Measurements from ENCODE around the gene KIAA1217.
"Not testable (repeated sequence)": the region's sequence is repeated elsewhere in the genome, so short reads cannot be mapped to it uniquely, and the experiment has no call there.

The KIAA1217 gene

DNA sequence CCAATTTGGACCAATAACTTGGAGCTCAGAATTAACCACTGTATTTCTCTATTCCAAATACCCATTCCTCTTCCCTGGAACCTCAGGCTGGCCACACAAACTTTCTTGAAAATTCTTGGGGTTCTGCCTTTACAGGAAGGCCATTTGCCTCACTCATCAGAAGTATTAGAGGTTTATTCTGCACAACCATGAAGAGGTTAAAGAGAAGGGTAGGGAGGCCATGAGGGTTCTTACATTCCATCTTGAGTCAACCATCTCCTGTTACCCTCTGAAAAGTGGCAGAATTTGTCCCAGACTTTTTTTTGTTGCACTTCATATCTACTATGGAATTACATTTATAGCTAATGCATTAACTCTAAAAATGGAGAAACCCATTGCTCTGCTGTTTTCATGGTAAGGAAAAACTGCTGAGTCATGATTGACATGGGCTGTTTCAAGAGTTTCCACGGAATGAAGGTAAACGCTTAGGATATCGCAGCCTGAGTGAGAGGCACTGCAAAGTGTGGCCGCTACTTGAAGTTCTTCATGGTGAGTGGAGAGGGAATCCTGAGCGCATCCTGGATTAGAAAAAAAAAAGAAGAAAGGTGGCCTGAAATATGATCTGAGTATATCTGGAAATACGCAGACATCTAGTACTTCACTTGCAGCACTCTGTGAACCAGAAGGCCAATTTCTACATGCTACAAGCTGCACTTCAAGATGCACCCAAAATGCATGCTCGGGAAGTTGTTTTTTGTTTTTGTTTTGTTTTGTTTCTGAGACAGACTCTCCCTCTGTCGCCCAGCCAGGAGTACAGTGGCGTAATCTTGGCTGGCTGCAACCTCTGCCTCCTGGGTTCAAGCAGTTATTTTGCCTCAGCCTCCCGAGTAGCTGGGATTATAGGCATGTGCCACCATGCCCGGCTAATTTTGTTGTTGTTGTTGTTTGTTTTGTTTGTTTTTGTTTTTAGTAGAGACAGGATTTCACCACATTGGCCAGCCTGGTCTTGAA, 83.7 kb downstream of the KIAA1217 start:
- no peak for DNase-seq

DNA sequence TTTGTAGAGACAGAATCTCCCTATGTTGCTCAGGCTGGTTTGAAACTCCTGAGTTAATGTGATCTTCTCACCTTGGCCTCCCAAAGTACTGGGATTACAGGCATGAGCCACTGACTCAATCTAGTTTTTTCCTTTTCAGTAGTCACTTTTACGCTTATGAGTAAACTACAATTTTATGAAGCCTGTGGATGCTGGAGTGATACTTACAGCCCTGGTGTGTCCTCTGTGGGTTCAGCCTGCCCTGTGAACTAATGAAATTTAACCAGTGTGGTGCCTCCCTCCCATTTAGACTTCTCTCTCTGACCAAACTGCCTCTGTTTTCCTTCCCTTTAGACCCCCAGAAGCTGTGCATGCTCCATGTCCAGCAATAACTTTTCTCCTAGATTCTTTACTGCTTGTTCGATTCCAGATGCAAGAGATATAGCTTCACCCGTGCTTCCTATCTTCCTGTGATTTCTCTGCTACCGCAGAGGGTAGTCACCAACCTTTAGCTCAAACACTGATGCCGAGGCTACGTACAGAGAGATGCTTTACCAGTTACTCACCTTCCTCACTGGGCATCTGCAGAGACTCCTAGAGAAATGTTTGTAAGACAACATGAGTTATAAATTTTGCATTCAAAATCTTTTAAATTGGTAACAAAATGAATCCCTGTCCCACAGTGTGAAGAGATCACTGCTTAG, 90.8 kb downstream of the KIAA1217 start:
- DNase-seq: no peak

DNA sequence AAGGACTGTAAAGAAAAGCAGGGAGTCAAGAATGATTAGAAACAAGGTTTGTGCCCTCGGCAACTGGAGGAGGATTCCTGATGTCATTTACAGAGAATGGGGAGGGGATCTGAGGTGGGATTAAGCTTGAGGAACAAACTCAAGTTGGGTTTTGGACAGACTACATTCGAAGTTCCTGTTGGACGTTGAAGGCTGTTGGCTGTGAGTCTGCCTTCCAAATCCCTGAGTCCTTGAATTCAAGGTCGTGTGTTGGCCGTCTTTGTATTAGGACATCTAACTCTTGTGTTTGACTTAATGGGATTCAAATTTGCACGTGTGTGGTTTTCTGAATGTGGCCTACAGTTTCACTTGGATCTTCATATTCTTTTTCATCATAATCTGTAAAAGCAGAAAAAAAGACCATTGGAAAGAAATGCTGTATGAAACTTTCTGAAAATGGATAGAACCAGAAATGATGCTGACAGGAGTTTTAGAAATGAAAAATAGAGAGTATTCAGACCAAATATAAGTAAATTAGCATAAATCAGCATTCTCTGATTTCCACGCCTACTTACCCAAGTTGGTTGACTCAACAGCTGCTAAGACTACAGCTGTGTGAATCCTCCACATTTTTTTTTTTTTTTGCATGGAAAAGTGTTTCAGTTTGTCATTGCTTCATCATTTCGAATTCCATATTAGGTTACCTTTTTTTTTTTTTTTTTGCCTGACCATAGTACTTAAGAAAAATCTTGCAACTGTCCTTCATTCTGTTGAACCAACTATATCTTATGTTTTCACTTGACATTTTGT, 94.8 kb downstream of the KIAA1217 start:
- DNase-seq: no peak

DNA sequence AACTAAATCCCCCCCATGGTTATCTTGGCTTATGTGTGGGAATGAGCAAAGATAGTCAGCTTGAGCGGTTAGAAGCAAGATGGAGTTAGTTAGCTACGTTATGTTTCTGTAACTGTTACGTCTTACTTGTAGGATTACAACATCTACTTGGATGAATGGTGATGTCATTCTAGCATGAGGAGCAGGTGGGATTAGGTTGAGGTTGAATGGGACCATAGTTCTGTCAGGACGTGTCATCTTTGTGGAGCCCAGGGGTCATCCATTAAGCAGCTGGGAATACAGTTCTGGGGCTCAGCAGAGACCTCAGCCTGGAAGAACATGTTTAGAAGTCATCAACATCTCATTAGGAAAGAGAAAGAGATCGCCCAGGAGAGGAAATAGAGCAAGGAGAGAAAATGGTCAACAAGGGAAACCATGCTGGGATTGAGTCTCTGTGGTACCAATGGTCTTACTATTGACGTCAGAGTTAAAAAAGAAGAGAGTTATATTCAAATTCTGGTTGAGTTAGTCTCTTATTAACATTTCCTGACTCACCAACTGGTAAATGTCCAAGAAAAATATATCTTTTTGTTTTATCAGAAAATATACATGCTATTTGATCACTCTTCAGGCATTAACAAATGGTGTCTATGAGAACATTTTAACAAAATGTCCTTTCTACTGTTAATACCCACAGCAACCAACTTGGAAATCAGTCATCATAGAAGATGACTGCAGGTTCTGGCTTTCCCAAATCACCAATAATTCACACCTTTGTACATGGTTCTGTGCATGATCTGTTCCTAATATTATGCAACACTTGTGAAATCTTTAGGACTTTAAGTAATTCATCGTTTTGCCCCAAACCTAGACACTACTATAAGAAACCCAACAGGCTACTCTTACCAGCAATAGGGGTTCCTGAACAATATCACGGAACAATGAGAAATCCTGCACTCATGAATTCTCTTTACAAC, 96.9 kb downstream of the KIAA1217 start:
- DNase-seq: no peak

DNA sequence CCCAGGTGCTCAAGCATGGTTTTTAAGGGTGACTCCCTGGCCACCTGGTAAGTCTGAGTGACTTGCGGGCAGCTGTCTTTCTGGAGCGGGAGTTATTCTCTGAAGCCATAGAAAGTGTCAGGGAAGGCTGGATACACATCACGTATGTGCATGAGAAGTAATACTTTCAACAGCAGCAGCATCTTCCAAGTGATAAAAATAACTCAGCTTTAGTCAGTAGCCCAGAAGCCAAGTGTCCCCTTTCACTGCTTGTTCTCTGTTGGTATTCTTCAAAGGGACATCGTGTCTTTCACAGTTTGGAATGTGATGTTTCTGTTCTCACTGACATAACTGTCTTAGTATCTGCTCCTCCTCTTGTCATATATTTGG, 97.6 kb downstream of the KIAA1217 start:
- no peak for DNase-seq

DNA sequence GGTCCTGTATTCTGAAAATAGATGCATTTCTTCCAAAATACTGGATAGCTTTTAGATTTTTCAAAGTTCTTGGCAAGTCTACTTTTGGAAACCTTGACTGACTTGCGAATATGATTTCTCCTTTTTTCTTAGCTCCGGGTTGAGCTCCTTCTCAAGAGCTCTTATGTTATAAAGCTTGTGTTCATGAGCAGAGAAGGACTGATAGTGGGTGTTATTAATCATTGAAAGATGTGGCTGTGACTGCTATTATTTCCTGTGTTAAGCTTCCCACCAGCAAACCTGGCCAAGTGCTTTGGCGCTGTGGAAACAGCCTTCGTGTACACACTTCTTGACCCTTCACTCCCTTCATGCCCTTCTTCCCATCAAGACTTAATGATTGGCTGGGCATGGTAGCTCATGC, 98.2 kb downstream of the KIAA1217 start:
- no peak for DNase-seq

DNA sequence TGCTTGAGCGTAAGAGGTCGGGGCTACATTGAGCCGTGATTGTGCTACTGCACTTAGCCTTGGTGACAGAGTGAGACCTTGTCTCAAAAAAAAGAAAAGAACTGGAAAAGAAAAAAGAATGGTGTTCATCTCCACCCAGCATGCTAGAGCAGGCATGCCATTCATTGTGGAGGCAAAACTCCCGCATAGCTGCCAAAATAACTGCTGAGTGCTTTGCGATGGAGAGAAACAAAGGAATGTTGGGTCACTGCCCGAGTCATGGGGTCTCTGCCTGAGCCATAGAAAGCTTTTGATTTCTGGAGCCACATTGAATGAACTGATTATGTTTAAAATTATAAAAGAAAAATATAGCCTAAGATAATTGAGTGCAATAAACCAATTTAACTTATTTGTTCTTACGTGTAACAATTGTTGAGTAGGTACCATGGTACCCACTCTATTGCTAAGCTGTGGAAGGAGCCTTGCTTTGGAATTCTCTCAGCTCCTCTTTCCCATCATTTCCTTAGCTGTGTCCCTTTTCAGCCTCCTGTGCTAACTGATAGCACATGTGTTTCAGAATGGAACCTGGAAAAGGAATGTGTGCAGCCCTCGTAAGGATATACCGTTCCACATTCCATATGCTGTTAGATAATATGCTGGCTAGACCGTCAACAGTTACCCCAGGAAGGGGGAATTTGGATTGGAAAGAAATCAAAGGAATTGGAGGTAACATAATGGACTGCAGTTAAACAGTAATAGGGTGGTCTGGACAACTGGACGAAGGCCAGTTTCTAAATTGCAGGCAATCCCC, 99.0 kb downstream of the KIAA1217 start:
- DNase-seq: no peak

DNA sequence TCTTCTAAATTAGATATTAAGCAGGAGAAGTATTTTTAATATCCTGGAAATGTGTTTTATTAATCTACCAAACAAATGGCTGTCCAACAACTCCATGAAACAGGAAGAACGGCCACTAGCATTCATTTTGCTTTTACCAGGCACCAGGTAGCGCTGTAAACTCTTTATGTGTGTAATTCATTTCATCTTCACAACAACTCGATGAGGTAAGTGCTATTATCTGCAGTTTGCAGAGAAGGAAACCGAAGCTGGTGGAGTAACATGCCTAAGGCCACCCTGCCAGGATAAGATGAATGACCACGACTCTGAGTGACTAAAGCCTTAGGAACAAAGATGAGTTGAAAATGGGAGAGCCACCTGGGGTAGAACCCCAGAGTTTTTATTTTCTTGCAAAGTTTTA, 101.2 kb downstream of the KIAA1217 start:
- DNase-seq: no peak

DNA sequence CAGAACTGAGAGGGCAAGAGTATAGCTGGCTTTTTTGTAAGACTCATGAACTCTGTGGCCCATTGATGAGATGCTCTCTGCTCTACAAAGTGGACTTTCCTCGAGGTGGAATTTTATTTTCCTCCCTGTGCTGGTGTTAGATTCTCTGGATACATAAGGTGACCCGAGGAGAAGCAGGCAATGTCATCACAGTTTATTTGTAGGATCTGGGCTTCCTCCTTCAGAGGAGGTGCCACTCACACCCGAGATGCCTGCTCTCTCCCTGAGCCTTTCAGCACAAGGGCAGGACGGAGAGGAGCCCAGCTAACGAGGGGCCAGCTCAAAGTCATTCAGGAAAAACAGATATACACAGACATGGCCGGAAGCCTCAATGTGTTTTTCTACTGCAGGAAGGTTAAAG, 103.0 kb downstream of the KIAA1217 start:
- no peak for DNase-seq

DNA sequence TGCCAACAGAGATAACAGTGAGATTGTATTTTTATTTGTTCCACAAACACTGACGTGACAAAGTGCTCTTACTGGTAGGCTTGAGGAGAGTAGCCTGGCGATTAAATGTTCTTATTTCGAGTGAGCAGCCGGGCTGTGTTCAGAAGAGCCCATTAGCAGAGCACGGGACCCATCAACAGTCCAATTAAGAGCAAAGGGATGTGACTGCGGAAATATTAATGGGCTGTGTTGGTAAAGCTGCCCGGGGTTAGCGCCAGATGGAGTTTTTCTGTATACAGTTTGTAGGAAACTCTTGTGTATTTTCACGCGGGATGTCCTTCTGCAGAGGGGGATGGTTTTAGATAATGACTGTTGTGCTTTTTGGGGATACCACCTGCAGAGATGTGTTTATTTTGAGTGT, 104.3 kb downstream of the KIAA1217 start:
- no peak for DNase-seq

DNA sequence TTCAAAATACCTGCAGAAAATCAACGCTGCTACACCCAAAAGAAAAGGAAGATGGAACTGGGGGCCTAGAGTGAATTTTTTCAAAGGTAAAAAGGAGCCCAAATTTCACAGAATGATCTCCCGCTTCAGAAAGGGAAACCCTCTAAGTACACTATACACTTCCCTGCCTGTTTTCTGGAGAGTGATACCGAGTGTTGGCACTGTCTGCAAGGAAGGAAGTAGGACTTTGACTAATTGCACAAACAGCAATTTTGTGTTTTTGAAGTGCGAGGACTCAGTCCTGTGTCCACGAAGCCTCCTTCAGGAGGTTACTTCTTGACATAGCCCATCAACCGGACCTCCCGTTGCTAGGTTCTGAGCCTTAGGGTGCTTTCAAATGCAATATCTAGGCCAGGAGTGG, 106.3 kb downstream of the KIAA1217 start:
- no peak for DNase-seq

DNA sequence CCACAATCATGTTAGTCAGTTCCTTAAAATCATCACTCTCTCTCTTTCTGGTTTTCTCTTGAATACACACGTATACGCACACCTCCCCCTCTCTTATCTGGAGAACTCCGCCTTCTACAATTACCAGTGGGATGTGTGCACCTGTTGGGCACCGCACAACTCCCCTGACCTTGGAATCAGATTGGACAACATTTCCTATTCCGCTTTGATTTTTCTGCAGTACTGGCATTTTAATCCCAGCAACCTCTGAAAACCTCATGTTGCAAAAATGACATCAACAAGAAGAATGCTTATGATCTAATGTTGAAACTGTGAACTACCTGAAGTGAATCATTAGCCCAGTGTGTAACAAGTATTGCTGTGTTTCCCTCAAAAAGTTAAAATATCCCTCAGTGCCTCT, 109.6 kb downstream of the KIAA1217 start:
- no peak for DNase-seq

DNA sequence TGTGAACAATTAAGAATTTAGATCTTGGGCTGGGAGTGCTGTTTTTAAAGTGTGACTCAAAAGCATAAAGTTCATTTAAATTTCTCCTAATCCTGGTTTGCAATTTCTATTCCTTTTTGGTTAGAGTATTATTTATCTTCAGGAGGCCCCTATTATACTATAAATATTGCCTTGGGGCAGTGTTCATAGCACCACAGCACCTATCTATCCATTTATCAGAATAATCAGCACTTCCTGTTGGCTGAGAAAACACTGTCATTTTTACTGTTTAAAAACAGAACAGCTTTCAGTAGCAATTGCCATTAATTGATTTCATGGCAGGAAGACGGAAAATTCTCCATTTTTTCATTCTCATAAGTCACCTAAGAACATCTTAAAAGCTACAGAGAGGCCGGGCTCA, 111.4 kb downstream of the KIAA1217 start:
- no peak for DNase-seq

DNA sequence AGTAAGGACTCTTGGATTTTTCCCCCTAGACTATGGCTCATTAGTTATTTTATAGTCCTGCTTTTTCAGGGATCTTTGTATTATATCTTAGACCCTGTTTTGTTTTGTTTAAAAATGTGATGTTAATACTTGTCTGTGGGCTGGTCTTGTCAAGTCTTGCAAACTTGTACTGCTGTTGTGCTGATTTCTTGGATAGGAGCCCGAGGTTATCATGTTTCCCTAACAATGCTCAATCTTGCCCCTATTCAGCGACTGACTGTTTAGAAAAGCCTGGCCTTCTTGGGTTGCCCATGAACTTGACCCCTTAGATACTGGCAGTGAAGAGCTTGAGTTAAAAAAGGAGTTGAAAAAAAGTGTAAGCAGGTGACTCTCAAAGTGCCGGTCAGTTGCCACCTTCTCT, 115.7 kb downstream of the KIAA1217 start:
- no peak for DNase-seq

DNA sequence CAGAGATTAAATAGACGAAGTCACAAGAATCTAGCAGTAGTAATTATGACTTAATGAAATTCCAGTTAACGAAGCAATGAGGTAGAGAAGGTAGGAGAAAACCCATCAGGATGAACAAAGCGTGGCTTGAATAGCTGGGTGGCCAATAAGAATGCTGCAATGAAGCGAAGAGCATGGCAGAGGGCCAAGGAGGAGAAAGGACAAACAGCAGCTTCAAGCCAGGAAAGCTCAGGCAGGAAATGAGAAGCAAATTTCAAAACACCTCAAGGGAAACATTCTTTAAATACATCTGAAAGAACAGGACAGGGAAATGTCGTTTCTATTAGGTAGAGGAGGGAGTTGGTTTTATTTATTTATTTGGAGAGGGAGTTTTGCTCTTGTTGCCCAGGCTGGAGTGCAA, 122.5 kb downstream of the KIAA1217 start:
- no peak for DNase-seq

DNA sequence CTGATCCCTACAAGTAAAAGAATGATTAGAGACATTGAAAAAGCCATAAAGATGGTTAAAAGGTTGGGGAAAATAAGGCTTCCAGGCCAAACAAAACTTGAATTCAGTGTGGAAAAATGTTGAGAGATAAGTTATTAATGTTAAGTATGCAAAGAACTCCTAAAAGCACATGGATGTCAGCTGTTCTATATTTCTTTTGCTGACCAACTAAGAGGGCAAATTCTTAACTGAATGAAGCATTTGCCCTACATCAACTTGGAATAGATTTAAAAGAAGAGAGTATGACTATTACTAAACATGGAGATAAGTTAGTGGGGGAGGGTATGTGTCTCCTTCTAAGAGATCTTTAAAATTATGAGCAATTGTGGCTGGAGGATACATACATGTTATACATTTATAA, 124.8 kb downstream of the KIAA1217 start:
- DNase-seq: no peak

DNA sequence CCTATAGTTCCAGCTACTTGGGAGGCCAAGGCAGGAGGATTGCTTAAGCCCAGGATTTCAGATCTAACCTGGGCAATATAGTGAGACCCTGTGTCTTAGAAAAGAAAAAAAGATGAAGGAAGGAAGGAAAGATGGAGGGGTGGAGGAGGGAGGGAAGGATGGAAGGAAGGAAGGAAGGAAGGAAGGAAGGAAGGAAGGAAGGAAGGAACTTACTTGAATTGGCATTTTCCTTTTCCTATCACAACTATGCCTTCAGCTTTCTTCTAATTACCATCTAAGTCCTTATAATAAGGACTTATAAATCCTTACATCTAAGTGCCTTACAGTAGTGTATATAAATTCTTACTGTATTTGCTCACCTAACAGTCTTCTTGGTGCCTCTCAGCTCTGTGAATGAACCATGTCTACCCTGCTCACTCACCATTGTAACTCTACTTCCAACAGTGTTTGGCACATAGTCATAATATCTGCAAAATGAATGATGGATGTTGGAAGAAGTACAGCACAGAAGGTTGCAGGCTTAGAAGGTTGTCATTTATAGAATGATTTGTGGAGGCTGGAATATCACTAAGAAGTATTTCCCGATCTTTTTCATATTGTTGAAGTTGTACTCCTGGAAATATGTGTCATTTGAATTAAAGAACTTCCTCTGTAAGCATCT, 125.5 kb downstream of the KIAA1217 start:
- no peak for DNase-seq

DNA sequence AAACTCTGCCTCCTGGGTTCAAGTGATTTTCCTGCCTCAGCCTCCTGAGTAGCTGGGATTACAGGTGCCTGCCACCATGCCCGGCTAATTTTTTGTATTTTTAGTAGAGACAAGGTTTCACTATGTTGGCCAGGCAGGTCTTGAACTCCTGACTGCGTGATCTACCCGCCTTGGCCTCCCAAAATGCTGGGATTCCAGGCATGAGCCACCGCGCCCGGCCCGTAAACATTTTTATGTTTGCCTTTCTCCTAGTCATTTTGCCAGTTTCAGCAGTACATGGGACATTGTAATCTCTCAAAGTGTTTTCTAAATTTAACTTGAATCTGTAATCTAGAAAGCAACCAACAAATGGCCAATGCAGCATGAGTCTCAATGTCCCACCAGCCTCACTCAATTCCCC, 128.8 kb downstream of the KIAA1217 start:
- DNase-seq: not testable (repeated sequence)

DNA sequence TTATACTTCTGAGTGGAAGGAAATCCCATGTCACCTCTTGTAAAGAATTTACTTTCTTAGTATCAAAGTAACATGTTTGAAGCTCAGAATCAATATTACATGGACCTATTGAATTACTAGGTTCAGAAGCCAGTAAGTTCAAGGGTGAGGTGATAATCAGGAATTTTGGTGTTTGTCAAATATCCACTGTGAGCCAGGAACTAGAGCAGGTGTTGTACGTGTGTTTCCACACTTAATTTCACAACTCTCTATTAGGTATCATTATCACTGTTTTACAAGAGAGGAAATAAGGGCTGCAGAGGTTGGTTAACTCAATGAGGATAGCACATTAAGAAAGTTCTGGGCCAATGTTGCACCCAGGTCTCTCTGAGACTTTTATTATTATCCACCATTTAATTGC, 130.4 kb downstream of the KIAA1217 start:
- DNase-seq: no peak

DNA sequence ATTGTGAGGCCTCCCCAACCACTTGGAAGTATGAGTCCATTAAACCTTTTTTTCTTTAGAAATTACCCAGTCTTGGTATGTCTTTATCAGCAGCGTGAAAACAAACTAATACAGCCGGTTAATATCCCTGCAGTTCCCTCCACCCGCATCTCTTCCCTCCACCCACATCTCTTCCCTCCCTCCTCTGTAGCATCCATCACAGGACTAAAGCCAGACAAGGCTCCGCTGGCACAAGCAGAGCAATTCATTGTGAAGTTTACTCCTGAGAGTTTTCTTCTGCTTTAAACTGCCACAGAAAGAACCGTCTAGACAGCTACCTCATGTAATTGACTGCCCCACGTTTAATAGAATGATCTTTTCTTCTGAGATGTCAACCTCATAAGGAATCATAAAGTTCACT, 131.5 kb downstream of the KIAA1217 start:
- DNase-seq: no peak

DNA sequence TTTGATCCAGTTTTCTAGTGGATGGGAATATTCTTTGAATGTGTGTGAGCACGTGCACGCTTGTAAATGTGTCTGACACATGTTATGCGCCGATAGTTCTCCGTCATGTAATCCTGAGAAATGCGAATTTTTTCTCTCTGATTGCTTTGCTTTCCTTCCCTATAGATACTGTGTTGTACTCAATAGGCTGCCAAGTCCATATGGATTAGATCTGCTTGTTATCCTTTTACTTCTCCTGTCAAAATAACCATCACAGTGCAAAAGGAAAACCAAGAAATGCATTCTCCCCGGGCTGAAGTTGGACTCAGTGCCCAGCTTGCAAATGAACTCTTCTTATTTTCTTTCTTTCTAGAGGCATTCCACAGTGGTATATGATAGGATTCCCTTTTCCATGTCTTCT, 131.9 kb downstream of the KIAA1217 start:
- no peak for DNase-seq

All from NCI-H526 (cell line).